ENCODE measurements around the gene ZNF423. TPM values are rescaled to one million over a fixed set of nuclear protein-coding genes. Genes with fewer than 3 reads are reported as not detected.

ZNF423 gene
- polyA plus RNA-seq, 1 of the 3 experiments (the other 2 are of a cell fraction), result 1.2 TPM

GRCh38 chr16:49515016-49515565 lies 340.8 kb downstream of the ZNF423 start:
- Histone ChIP-seq H3K9ac (no peak overlapping the region), H3K27ac (ENCODE audit: low read depth in 2 of 2, low read length in 1 of 2) (no peak overlapping the region; a peak in 1 of 4 replicates), H3F3A (replicated peaks; ENCODE audit: insufficient read depth) (no peaks in the 10 kb centered on the region), H3K4me2 (no peak overlapping the region), H3K4me3 (ENCODE audit: low read depth in 2 of 2, low read length in 1 of 2) (no peak overlapping the region), H4K20me1 (ENCODE audit: insufficient read depth) (no peaks in the 10 kb centered on the region), H3K4me1 (ENCODE audit: control insufficient read depth in 1 of 2, insufficient read depth in 2 of 2, low read depth in 1 of 2, low read length in 1 of 2) (peaks cover 0 to 28% of the 10 kb centered on the region in 2 experiments; a peak in 1 of 4 replicates), H3K9me2 (no peaks in the 10 kb centered on the region), H3K9me3 (no peaks in the 10 kb centered on the region), H3K79me2 (ENCODE audit: insufficient read depth) (no peaks in the 10 kb centered on the region), H2AFZ (ENCODE audit: low read depth) (no peak overlapping the region), H3K36me3 (replicated peaks in 1 of 2; ENCODE audit: control insufficient read depth in 1 of 2, insufficient read depth in 2 of 2, low read length in 1 of 2) (no peaks in the 10 kb centered on the region), H3K27me3 (ENCODE audit: insufficient read depth) (no peaks in the 10 kb centered on the region)
- DNase-seq, result no peak
- 65% methylated on average over 11 of the region's 11 CpGs for WGBS (ENCODE audit: low lambda C conversion rate)
- ChIA-PET CTCF (interaction anchor here (1.7 to 6.6 kb wide), 4 partner anchors 9 to 78 kb away, joined by 5 to 30 read pairs (median 10); no protein-coding TSS in a partner anchor), POLR2A (interaction anchor here (2.8 kb wide), 1 partner anchor 9 kb away, joined by 8 read pairs; no protein-coding TSS in a partner anchor)
- no peak for TF ChIP-seq RFX5 (IDR thresholded peaks at IDR 0.05; ENCODE audit: low read length)
- TF ChIP-seq SMC3 (IDR thresholded peaks at IDR 0.05; ENCODE audit: low read depth, low read length), result no peak
- TF ChIP-seq FOSL2 (IDR thresholded peaks at IDR 0.05; ENCODE audit: borderline replicate concordance, low read depth), result no peak

GRCh38 chr16:49514073-49514980 lies 341.6 kb downstream of the ZNF423 start:
- Histone ChIP-seq H3F3A (replicated peaks; ENCODE audit: insufficient read depth) (no peaks in the 10 kb centered on the region), H2AFZ (ENCODE audit: low read depth) (no peak overlapping the region), H3K4me2 (no peak overlapping the region), H3K9me3 (no peaks in the 10 kb centered on the region), H3K4me3 (ENCODE audit: low read depth in 2 of 2, low read length in 1 of 2) (no peak overlapping the region), H3K9ac (no peak overlapping the region), H3K4me1 (ENCODE audit: control insufficient read depth in 1 of 2, insufficient read depth in 2 of 2, low read depth in 1 of 2, low read length in 1 of 2) (peaks cover 0 to 28% of the 10 kb centered on the region in 2 experiments; a peak in 1 of 4 replicates), H4K20me1 (ENCODE audit: insufficient read depth) (no peaks in the 10 kb centered on the region), H3K79me2 (ENCODE audit: insufficient read depth) (no peaks in the 10 kb centered on the region), H3K27ac (ENCODE audit: low read depth in 2 of 2, low read length in 1 of 2) (peak overlapping the region in 1 of 2 experiments; percentile 13; a peak in 1 of 4 replicates), H3K9me2 (no peaks in the 10 kb centered on the region), H3K27me3 (ENCODE audit: insufficient read depth) (no peaks in the 10 kb centered on the region), H3K36me3 (replicated peaks in 1 of 2; ENCODE audit: control insufficient read depth in 1 of 2, insufficient read depth in 2 of 2, low read length in 1 of 2) (no peaks in the 10 kb centered on the region)
- peak; percentile 62 for DNase-seq
- TF ChIP-seq MXI1 (IDR thresholded peaks at IDR 0.05; ENCODE audit: low read depth, low read length), result no peak
- TF ChIP-seq, protein P1, sequence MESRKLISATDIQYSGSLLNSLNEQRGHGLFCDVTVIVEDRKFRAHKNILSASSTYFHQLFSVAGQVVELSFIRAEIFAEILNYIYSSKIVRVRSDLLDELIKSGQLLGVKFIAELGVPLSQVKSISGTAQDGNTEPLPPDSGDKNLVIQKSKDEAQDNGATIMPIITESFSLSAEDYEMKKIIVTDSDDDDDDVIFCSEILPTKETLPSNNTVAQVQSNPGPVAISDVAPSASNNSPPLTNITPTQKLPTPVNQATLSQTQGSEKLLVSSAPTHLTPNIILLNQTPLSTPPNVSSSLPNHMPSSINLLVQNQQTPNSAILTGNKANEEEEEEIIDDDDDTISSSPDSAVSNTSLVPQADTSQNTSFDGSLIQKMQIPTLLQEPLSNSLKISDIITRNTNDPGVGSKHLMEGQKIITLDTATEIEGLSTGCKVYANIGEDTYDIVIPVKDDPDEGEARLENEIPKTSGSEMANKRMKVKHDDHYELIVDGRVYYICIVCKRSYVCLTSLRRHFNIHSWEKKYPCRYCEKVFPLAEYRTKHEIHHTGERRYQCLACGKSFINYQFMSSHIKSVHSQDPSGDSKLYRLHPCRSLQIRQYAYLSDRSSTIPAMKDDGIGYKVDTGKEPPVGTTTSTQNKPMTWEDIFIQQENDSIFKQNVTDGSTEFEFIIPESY (IDR thresholded peaks at IDR 0.05; ENCODE audit: borderline replicate concordance, low read depth), result no peak
- TF ChIP-seq MEF2A (IDR thresholded peaks at IDR 0.05; ENCODE audit: borderline replicate concordance, low read depth), result no peak
- no peak for TF ChIP-seq RCOR1 (IDR thresholded peaks at IDR 0.05; ENCODE audit: low read length)
- 73% methylated on average over 12 of the region's 24 CpGs for WGBS (ENCODE audit: low lambda C conversion rate)
- ChIA-PET POLR2A (interaction anchor here (2.8 kb wide), 1 partner anchor 10 kb away, joined by 8 read pairs; no protein-coding TSS in a partner anchor), CTCF (interaction anchor here (0.6 to 6.6 kb wide), 7 partner anchors 9 to 704 kb away, joined by 3 to 30 read pairs (median 5); no protein-coding TSS in a partner anchor)
